GM19397 (cell line): ENCODE results near the gene ACSF3.
"Not testable (repeated sequence)": the region's sequence is repeated elsewhere in the genome, so short reads cannot be mapped to it uniquely, and the experiment has no call there.

Experiments used
- ATAC-seq: cut with Tn5 transposase; IDR thresholded peaks from one replicate; pipeline ENCODE4 v1.9.1; 2021; ENCODE audit warnings: mild to moderate bottlenecking, moderate library complexity; ENCODE audit not compliant: unreplicated experiment

Gene ACSF3

DNA sequence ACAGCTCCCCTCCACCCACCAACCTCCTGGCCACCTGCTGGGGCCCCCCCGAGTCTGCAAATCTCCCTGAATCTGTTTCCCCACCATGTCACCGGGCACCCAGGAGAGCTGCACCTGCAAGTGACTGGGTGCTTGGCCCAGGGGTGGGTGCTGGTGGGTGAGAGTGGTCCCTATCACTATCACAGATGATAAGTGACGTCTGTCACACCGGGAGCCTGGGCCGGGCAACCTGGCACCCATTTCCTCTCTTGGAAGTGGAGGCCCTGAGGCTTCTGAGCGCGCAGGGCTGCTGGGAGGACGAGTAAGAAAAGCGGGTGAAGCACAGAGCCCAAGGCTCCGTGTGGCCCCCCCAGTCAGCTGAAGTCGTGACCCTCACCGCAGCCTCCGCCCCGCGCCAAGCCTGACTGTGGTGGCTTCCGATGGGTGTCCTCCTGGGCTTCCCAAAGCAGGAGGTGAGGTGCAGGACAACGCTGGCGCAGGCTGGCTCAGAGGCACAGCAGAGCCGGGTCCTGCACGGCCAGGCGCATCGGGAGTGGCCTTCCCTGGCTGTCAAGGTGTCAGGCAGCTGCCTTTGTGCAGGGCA, 21.0 kb upstream of the ACSF3 start:
- no peak for ATAC-seq

DNA sequence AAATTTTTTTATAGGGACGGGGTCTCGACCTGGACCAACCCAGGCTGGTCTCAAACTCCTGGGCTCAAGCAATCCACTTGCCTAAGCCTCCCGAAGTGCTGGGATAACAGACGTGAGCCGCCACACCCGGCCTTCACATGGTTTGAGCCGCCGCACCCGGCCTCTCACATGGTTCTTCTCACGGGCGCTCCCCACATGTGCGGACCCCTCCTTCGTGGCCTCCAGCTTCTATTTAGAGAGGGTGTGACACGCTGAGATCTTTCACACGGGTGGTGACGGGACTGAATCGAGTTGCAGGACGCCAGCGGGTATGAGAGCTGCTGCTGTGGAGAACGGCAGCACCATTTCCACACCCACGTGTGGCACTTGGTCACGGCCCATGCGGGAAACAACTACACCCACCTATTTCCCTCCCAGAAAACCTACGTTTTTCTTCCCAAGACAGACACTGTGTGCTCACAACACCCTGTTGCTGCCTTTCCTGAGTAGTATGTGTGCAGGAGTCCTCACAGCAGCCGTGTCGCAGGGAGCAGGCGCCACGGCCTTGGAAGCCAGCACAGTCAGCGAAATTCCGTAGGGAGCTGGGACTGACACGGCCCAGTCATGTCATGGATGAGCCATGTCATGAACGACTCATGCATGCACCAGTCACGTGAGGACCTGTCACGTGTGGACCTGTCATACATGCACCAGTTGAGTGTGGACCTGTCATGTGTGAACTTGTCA, 20.1 kb upstream of the ACSF3 start:
- ATAC-seq, result no peak

DNA sequence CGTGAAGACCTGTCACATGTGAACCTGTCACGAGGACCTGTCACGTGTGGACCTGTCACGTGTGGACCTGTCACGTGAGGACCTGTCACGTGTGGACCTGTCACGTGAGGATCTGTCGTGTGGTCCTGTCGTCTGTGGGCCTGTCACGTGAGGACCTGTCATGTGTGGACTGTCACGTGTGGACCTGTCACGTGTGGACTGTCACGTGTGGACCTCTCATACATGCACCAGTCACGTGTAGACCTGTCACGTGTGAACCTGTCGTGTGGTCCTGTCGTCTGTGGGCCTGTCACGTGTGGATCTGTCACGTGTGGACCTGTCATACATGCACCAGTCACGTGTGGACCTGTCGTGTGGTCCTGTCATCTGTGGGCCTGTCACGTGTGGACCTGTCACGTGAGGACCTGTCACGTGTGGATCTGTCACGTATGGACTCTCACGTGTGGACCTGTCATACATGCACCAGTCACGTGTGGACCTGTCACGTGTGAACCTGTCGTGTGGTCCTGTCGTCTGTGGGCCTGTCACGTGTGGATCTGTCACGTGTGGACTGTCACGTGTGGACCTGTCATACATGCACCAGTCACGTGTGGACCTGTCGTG, 19.5 kb upstream of the ACSF3 start:
- ATAC-seq, result not testable (repeated sequence)

DNA sequence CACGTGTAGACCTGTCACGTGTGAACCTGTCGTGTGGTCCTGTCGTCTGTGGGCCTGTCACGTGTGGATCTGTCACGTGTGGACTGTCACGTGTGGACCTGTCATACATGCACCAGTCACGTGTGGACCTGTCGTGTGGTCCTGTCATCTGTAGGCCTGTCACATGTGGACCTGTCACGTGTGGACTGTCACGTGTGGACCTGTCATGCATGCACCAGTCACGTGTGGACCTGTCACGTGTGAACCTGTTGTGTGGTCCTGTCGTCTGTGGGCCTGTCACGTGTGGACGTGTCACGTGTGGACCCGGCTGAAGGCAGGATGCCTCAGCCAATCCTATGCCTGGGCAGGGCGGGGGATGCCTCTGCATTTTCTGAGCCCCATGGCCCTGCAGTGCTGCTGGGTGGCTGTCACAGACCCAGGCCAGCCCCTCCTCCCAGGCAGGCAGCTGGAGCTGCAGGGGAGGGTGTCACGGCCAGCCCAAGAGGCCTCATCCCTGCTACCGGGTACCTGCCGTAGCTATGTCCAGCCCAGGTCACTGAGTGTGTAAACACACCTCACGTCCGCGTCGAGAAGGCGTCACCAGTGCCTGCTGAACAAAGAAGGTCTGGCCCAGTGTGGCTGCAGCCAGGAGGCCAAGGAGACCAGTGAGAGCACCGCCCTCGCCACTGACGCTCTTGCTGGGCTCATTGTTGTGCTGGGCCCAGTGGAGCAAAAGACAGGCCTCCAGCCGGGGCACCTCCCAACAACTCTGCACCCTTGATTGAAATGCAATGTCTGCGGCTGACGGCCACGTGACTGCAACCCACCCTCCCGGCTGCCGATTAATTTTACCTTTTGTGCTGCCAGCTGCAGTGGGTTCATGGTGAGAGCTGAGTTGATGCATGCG, 18.6 kb upstream of the ACSF3 start:
- no peak for ATAC-seq

DNA sequence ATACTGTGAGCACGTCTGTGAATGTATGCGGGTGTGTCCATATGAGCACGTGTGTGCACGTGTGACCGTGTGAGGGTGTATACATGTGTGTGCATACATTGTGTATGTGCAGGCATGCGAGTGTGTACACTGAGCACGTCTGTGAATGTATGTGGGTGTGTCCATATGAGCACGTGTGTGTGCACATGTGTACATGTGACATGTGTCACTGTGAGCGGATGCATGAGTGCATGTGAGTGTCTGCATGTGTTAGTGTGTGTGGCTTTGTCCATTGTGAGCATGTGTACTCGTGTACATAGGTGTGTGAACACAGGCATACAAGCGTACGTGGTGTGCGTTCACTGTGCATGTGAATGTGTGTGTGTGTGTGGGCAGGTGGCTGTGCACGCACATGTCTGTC, 17.5 kb upstream of the ACSF3 start:
- ATAC-seq, result no peak

DNA sequence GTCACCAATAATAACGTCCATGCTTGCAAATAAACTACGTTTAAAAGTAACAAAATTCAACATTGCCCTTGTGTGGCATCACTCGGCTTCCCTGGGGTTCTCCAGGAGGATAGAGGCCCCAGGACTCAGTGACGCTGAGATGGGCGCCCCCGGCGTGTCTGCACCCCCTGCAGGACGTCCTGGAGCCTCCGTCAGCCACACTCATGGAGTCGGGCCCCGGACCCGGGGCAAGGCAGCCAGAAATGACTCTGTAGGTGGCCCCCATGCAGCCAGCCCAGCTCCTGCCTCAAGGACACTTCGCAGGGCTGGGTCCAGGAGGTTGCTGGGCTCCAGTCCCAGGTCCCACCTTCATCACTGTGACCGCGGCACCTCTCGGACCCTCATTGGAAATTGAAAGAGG, 16.6 kb upstream of the ACSF3 start:
- no peak for ATAC-seq

DNA sequence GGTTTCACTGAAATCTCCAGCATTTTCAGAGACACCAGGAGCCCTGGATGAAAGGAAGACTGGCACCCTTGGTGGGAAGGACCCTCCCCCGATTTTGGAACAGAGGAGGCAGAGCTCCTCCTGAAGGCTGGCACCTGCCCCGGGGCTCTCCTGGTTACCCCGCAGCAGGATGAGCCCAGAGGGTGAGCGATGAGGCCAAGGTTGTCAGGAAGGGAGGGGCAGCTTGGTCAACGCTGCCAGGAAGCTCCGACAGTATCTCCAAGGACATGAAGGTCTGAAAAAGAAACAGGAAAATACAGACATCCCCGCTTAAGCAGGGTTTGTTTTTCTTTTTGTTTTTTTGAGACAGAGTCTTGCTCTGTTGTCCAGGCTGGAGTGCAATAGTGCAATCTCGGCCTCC, 15.5 kb upstream of the ACSF3 start:
- no peak for ATAC-seq

DNA sequence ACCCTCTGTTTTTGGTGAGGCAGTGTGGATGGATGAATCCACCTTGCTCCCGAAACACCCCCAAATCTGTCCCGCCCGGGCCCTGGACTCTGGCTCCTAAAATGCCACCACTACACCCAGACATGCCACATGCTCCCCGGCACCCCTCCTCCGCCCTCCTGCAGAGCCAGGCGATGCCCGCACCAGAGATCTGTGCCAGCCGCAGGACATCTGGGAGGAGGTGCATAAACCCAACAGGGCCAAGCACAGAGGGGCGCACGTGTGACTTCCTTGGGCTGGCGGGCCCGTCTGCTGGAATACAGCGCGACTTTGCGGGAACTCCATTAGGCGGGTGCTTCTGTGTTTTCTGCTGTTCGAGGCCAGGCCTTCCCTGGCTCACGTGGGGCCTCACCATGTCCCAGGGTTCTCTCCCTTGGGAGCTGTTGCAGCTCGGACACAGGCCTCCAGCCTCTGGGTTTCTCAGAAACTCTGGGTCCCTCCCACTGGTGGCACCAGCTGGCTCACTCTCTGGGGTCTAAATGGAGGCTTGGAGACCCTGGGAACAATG, 14.1 kb upstream of the ACSF3 start:
- ATAC-seq, result no peak

DNA sequence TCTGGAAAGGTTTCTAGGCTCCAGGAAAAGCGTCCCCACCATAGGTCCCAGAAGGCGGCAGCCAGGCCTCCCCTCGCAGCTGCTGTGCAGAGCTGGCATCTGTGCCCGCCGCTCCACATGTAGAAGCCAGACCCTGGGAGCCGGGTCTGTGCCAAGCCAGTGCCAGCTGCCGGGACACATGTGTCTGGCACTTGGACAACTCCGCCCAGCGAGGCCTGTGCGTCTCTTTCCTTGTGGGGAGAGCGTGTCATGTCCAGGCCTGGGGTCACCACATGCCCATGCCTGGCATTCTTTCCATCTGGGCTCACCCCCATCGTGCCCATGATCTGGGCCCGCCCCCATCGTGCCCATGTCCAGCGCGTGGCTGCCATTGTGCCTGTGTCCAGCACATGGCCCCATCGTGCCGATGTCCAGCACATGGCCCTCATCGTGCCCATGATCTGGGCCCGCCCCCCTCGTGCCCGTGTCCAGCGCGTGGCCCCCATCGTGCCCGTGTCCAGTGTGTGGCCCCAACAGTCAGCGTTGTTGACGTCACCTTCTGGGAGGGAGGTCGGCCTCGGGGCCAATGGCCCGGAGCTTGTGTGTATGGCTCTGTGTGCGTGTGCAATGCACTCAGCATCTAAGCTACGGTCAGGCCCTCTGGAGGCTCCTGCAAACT, 13.3 kb upstream of the ACSF3 start:
- no peak for ATAC-seq

DNA sequence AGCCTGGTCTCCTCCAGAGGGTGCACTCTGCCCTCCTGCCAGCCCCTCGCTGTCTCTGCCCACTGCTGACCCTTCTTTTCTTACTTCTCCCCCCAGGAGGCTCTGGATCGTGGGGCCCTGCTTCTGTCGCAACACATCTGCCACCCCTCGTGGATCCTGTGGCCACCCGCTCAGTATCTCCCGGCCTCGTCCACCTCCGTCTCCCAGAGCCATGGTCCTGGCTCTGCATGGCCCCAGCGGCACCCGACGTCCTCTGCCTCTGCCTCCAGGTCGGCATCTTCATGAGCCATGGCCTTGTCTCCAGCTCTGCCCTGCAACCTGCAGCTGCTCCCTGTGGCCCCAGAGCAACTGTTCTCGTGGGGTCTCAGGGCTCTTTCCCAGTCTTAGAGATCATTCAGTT, 12.1 kb upstream of the ACSF3 start:
- no peak for ATAC-seq

DNA sequence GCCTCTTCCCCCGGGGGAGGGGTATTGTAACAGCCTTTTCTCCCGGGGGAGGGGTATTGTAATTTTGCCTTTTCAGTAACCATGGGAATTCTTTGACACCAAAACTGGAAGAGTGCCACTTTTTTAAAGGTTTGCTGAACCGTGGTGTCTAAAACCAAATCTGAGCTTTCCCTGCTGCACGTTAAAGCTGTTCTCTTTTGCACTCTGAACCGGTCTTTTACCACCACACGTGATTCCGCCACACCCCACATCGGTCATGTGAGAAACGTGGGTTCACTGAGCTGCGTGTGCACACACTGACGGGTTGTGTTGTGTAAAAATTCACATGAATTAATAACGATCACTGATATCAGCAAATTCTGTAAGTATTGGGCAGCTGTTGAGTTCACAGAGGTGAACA, 9.2 kb upstream of the ACSF3 start:
- no peak for ATAC-seq

DNA sequence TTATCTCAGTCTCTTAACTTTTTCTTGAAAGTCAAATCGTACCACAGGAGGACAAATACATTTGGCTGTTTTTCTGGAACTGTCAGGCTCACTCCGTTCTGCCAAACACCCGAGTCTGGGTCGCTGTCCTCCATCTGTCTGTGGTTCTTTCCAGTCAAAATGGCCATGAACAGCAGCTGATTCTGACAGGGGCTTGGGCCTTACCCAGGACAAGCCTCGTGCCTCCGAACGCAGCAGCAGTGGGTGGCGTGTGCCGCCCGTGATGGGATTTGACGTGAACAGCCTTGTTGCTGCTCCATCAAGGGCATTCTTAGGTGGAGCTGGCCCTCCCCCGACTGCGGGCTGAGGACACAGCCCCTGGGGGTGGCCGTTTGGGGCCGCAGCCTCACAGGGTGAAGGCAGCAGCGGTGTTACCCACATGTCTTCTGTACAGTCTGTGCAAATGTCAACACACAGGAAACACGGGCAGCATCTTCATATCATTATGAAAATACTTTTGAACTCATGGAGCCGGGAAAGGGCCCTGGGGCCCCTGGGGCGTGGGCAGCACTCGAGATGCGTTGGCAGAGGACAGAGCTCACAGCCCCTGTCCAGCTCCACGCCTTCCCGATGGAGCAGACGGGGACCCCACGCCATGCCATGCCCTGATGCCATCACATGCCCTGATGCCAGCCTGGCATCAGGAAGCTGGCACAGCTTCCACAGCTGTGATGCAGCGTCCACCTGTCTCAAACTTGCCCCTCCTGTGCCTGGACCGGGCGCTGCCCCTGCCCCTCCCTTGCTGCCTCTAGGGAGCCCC, 8.6 kb upstream of the ACSF3 start:
- ATAC-seq, result no peak

DNA sequence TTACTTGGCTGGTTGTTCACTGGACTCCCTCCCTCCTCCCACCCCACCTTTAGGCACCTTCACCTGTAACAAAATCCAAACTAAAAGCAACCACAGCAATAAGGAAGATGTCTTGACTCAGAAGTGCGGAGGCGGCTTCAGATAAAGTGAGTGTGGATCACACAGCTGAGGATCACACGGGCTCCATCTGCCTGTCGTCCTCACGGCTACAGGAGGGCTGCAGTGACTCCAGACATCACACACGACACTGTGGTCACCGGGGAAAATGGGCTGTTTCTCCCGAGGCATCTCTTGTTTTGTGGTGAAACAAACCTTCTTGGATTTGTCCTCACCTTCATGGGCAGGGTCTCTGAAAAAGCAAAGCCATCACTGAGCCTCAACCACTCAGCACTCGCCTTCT, 7.9 kb upstream of the ACSF3 start:
- no peak for ATAC-seq

DNA sequence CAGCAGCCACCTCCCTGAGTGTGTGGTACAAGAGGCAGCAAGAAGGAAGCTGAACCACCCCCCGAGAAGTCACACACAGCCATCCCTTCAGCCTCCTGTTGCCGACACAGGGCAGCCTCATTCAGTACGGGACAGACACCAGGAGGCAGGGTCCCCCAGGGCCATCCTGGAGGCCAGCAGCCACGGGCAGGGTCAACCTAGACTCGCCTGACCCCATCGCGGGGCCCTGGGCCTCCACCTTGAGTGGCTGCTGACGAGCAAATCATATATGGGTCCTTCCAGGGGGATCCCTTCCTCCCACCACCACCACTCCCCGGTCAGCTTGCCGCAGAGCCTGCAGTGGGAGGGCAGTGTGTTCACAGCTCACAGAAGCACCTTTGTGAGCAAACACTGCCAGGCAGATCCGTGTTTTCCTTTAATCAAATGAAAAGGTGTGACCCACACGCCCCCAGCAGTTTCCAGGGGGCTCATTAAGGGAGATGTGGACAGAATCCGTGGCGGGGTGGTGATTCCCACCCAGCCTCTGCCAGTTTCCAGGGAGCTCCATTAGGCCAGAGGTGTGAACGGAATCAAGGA, 5.6 kb upstream of the ACSF3 start:
- no peak for ATAC-seq

DNA sequence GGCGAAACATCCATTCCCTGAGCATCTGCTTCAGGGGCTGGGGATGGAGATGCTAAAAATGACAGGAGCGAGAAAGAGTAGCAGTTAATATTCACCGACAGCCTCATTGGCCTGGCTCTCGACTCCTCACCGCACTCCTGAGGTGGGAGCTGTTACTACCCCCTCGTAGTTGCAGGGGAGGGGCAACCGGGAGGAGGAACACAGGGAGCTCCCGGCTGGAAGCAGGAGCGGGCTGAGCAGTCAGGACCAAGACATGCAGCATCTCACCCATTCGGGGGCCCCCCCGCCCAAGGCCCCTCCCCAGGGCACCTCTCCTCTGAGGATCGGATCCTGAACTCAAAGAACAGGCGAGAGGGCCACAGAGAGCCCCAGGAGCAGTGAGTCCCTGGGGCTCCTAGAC, 4.5 kb upstream of the ACSF3 start:
- ATAC-seq, result no peak

DNA sequence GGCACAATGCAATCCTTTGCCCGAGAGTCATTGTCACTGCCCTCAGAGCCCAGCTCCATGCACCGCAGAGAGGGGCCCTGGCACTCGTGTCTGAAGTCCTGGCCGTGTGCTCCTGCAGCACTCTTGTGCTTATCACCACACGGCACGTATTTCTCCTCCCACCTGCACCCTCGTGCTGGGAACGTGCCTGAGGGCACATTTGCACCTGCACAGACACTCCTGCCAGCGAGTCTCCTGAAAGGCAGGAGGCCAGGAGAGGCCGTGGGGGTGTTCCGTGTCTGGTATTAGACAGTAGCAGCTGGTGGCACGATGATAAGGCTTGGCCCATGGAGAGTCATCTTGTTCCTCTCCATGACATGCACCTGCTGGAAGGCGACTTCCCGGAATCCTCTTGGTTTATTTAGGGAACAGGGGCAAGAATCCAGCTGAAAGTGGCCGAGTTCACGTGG, 3.4 kb upstream of the ACSF3 start:
- no peak for ATAC-seq

DNA sequence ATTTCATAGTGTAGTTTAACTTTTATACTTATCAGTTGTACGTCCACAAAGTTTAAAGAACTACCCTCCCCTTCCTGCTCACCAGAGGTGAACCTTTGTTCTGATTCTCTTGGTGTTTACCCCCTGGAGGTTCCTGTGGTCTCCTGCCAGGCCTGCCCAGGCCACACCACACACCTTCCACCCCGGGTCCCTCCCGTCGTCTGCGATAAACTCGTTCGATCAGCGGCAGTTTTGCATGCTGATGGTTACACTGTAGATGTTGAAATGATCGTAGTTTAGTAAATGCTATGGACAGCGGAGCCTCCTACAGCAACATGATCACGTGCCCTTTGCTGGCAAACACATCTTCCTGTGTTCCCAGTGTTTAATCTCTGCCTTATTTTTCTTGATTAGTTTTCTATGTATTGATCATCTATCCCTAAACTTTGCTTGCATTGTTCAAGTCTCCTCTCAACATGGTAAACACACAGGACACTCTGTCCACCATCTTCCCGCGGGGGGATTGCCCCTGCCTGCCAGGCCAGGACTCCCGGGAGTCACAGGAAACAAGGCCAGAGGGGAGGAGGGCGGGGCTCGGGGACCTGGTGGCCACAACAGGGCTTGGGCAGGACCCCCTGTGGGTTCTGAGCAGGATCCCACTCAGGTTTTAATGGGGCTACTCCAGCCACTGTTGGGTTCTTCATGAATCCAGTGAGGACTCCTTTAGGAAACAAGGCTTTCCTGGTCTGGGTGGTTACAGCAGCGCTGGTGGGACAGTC, 2.8 kb upstream of the ACSF3 start:
- ATAC-seq, result no peak

DNA sequence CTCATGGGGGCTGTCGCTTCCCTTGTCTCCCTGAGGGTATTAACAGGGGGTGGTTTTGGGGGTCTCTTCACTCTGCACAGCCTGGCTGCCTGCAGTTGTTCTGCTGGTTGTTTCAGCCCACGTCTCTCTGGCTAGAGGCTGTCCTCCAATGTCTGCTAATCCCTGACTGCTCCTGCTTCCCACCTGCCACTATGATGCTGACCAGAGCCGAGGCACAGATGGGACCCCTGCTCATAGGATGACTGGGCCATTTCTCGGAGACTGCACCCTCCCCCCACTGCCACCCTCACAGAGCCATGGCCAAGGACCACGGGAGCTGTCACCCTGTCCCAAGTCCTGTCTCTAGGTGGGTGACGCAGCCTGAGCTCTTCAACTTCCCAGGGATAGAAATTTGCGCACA, 1.6 kb upstream of the ACSF3 start:
- ATAC-seq, result no peak

DNA sequence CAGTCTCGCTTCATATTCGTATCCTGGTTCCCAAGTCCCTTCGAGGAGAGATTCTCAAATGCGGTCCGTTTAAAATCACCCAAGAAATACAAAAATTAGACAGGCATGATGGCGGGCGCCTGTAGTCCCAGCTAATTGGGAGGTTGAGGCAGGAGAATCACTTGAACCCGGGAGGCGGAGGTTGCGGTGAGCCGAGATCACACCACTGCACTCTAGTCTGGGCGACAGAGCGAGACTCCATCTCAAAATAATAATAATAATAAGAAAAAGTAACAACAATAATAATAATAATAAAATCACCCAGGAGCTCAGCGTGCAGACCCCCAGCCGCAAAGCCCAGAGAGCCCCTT, 425 bp upstream of the ACSF3 start:
- ATAC-seq, result not testable (repeated sequence)
